ENCODE data around the gene ASTN1. TPM values are rescaled to one million over a fixed set of nuclear protein-coding genes. Genes with fewer than 3 reads are reported as not detected.

ASTN1 gene
- total RNA-seq, 1 donor from 2014 or later, result not detected

DNA sequence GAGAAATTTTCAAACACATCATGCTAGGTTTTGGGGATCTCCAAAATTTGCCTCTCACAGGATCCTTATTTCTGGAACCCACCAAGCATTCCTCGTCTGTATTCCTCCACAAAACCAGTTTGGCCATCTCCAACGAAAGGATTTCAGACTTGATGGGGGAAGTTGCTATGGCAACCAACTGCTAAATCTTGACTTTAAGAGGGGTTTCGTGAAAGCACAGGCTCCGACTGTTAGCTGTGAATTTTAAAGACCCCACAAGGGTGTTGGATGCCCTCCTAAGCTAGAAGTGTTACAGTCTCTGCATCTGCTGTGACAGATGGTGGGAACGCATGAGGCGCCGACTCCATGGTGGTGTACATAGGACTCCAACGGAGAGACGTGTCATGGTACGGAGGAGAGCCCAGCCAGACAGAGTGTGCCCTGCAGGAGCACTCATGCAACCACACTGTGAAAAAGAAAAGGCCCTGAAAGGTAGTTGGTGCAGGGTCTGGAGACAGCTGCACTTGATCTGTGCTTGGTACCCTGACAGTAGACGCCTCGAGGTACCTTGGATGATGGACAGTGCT, 147.1 kb downstream of the ASTN1 start:
- no peak for DNase-seq (ENCODE audit: low read depth)
- Histone ChIP-seq H3K27me3 (ENCODE audit: control insufficient read depth, insufficient read depth, low read length) (no peaks in the 10 kb centered on the region), H3K4me3 (ENCODE audit: low read depth, low read length) (no peak overlapping the region), H3K36me3 (ENCODE audit: control insufficient read depth, insufficient read depth, low read length) (no peaks in the 10 kb centered on the region)
- no peak for TF ChIP-seq CTCF (IDR thresholded peaks at IDR 0.05; ENCODE audit: insufficient read depth, low read length, severe bottlenecking)
- no peak for FAIRE-seq

- TF ChIP-seq CTCF (IDR thresholded peaks at IDR 0.05; ENCODE audit: insufficient read depth, low read length, severe bottlenecking), result no peak
- Histone ChIP-seq H3K4me3 (ENCODE audit: low read depth, low read length) (no peak overlapping the region), H3K27me3 (ENCODE audit: control insufficient read depth, insufficient read depth, low read length) (no peaks in the 10 kb centered on the region), H3K36me3 (ENCODE audit: control insufficient read depth, insufficient read depth, low read length) (no peaks in the 10 kb centered on the region)
- no peak for DNase-seq (ENCODE audit: low read depth)
- no peak for FAIRE-seq
These were observed 150.2 kb downstream of the ASTN1 start for GRCh38 chr1:177014325-177014724.

- no peaks in the 10 kb centered on the region for H3K36me3 ChIP-seq (ENCODE audit: control insufficient read depth, insufficient read depth, low read length)
- FAIRE-seq, result no peak
These were observed 152.1 kb downstream of the ASTN1 start for GRCh38 chr1:177012342-177012925.

DNA sequence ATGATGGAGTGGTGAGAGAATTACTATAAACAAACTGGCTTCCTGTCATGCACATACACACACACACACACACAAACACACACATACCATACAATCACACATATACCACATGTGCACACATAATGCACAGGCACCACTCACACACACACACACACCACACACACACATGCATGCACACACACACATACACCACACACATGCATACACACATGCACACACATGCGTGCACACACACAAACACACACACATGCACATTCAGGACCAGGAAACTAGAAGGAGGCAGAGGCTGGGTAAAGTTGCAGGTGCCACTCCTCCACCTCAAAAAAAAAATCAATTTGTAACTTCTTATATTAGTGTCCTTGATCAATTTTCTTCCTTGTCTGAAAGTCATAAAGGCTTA, 153.0 kb downstream of the ASTN1 start:
- Histone ChIP-seq H3K4me3 (ENCODE audit: low read depth, low read length) (no peak overlapping the region), H3K36me3 (ENCODE audit: control insufficient read depth, insufficient read depth, low read length) (no peaks in the 10 kb centered on the region), H3K27me3 (ENCODE audit: control insufficient read depth, insufficient read depth, low read length) (no peaks in the 10 kb centered on the region)
- no peak for FAIRE-seq
- no peak for DNase-seq (ENCODE audit: low read depth)
- no peak for TF ChIP-seq CTCF (IDR thresholded peaks at IDR 0.05; ENCODE audit: insufficient read depth, low read length, severe bottlenecking)

More at GRCh38 chr1:177012342-177012925, 152.1 kb downstream of the ASTN1 start:
- Histone ChIP-seq H3K4me3 (ENCODE audit: low read depth, low read length) (no peak overlapping the region), H3K27me3 (ENCODE audit: control insufficient read depth, insufficient read depth, low read length) (no peaks in the 10 kb centered on the region)
- no peak for TF ChIP-seq CTCF (IDR thresholded peaks at IDR 0.05; ENCODE audit: insufficient read depth, low read length, severe bottlenecking)
- DNase-seq (ENCODE audit: low read depth), result no peak

DNA sequence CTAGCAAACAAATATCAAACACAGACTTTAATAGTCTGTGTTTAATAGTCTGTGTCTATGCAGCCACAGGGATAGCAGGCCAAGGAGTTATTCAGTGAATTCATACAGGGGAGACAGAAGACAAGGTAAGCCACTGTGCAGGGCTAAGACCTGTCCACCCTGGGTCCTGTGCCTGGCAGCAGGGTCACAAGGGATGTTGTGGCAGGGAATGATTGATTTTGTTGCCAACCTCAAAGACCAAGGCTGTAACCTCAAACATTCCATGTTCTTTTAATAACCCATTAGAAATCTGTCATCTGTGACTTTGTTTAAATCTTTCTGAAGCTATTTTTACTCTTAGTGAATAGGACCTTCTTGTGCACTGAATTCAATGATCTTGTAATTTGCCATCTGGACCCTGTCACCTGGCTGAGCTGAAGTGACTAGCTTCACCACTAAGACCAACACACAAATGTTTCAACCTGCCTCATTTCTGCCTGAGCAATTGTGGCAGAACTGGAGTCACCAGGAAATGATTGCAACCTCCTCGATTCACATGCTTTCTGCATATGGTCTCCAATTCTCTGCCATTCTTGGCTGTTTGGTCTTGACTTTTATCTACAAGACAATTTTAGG, 154.2 kb downstream of the ASTN1 start:
- Histone ChIP-seq H3K36me3 (ENCODE audit: control insufficient read depth, insufficient read depth, low read length) (no peaks in the 10 kb centered on the region), H3K4me3 (ENCODE audit: low read depth, low read length) (no peak overlapping the region), H3K27me3 (ENCODE audit: control insufficient read depth, insufficient read depth, low read length) (no peaks in the 10 kb centered on the region)
- no peak for TF ChIP-seq CTCF (IDR thresholded peaks at IDR 0.05; ENCODE audit: insufficient read depth, low read length, severe bottlenecking)
- no peak for FAIRE-seq
- DNase-seq (ENCODE audit: low read depth), result no peak

Data from bronchial epithelial cell (primary cell).